Measurements from ENCODE around the gene NAV3. TPM values are rescaled to one million over a fixed set of nuclear protein-coding genes. Genes with fewer than 3 reads are reported as not detected.

The NAV3 gene
- total and polyA plus RNA-seq, 2 of the 4 experiments (the other 2 are of a cell fraction) = 25.5 to 106 TPM

DNA sequence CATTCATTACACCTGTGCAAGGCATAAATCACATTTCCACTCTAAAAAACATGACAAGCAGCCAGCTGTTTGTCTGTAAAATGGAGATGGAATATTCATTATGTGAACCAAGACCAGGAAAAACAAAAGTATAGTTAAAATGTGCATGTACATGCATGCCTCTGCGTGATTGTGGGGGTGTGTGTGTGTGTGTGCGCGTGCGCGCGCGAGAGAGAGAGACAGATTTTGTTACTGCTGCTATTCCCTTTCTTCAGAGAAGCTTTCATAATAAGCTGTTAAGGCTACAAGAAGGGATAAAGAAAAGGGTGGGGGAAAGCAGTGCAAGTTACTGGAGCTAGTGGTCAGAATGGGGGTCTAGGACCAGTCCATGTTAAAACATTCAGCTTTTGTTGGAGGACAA, 430.3 kb downstream of the NAV3 start:
- H2BK15ac ChIP-seq (ENCODE audit: low read depth, low read length) = no peak overlapping the region
- no peak overlapping the region for H2AFZ ChIP-seq (replicated peaks; ENCODE audit: low read length, poor library complexity)
- no peak overlapping the region for H3K27ac ChIP-seq (ENCODE audit: insufficient read depth, low read length)
- H3K4me1 ChIP-seq (ENCODE audit: control insufficient read depth, insufficient read depth, low read length) = no peaks in the 10 kb centered on the region
- H4K8ac ChIP-seq (ENCODE audit: low read depth in 2 of 2, low read length in 2 of 2) = no peak overlapping the region
- BruUV-seq (replicated peaks) = no TSS peak
- ChIA-PET CTCF (interaction anchor here (0.8 kb wide), 1 partner anchor 13 kb away, joined by 3 read pairs; no protein-coding TSS in a partner anchor), POLR2A (ENCODE audit: unreplicated experiment) (no interaction called here)
- 90% methylated on average over 6 of the region's 7 CpGs; no CpG with 5 or more reads in 1 of the 2 experiments for WGBS, 2 experiments (ENCODE audit: extremely low coverage in 2 of 2, insufficient read length in 1 of 2)
- intact Hi-C loops (cut with micrococcal nuclease) = no loop called here
- H2BK5ac ChIP-seq (ENCODE audit: low read depth, low read length, poor library complexity, severe bottlenecking) = no peak overlapping the region
- H3K18ac ChIP-seq (ENCODE audit: low read depth, low read length) = no peak overlapping the region
- no peak overlapping the region for H3K4me2 ChIP-seq (ENCODE audit: low read depth, low read length)
- 0 out of 2 replicates have a peak, but pooled peaks cover 1% of the 10 kb centered on the region for H3K9me3 ChIP-seq (ENCODE audit: control insufficient read depth, insufficient read depth, low read length)
- no peak overlapping the region for H3K23ac ChIP-seq (ENCODE audit: low read depth, low read length)
- no peak overlapping the region for H3K4me3 ChIP-seq (ENCODE audit: insufficient read depth, low read depth, low read length)
- dilution Hi-C loops (cut with HindIII; ENCODE audit: low sequenced_read_pairs, unreplicated experiment) = no loop called here
- no peak overlapping the region for H3K14ac ChIP-seq (replicated peaks; ENCODE audit: low read depth, low read length)
- no peaks in the 10 kb centered on the region for H3K79me1 ChIP-seq (ENCODE audit: low read depth in 1 of 2, low read length in 2 of 2)
- no peak overlapping the region for H3K4ac ChIP-seq (ENCODE audit: low read depth, low read length)
- no peaks in the 10 kb centered on the region; the same call in 1 of the 2 replicates for H3K27me3 ChIP-seq (ENCODE audit: control insufficient read depth, insufficient read depth, low read length)
- DNase-seq = no peak
- no peak overlapping the region for H4K91ac ChIP-seq (ENCODE audit: insufficient read depth, low read depth, low read length)
- H3K36me3 ChIP-seq (ENCODE audit: control insufficient read depth, insufficient read depth, low read length) = no peaks in the 10 kb centered on the region
- no peak overlapping the region for H3K9ac ChIP-seq (ENCODE audit: low read depth, low read length)
- H2BK20ac ChIP-seq (ENCODE audit: low read depth, low read length) = no peak overlapping the region
- H2AK9ac ChIP-seq (replicated peaks; ENCODE audit: low read depth, low read length, poor library complexity) = no peak overlapping the region
- in situ Hi-C loops (cut with MboI; ENCODE audit: low sequenced_read_pairs) = no loop called here
- H4K20me1 ChIP-seq (ENCODE audit: insufficient read depth, low read length) = no peaks in the 10 kb centered on the region
- no peak overlapping the region for H4K5ac ChIP-seq (ENCODE audit: low read depth, low read length)
- ATAC-seq (ENCODE audit: low read depth) = no peak
- H3K9me1 ChIP-seq (ENCODE audit: insufficient read depth, low read length) = no peaks in the 10 kb centered on the region
- no peak overlapping the region for H2AK5ac ChIP-seq (ENCODE audit: low read depth, low read length)
- TF ChIP-seq SMC3 (IDR thresholded peaks at IDR 0.05; ENCODE audit: low read depth, low read length) (no peak), CEBPB (IDR thresholded peaks at IDR 0.05; ENCODE audit: low read depth, low read length) (no peak), FOS (IDR thresholded peaks at IDR 0.05; ENCODE audit: low read depth, low read length) (no peak), MAFK (IDR thresholded peaks at IDR 0.05; ENCODE audit: low read depth, low read length) (no peak), NFE2L2 (IDR thresholded peaks at IDR 0.05; ENCODE audit: low read depth, low read length) (no peak), BHLHE40 (IDR thresholded peaks at IDR 0.05; ENCODE audit: low read depth, low read length) (no peak), RFX5 (IDR thresholded peaks at IDR 0.05; ENCODE audit: low read depth, low read length) (no peak), MAZ (IDR thresholded peaks at IDR 0.05; ENCODE audit: borderline replicate concordance, low read depth, low read length) (no peak), RAD21 (IDR thresholded peaks at IDR 0.05; ENCODE audit: low read length) (no peak), CHD1 (IDR thresholded peaks at IDR 0.05; ENCODE audit: low read depth, low read length) (no peak), RCOR1 (IDR thresholded peaks at IDR 0.05; ENCODE audit: insufficient replicate concordance, low read length) (no peak), MXI1 (IDR thresholded peaks at IDR 0.05; ENCODE audit: borderline replicate concordance, low read depth, low read length) (no peak), POLR2A (IDR thresholded peaks at IDR 0.05; ENCODE audit: low read depth, low read length) (no peak)
- TF ChIP-seq, protein P1, sequence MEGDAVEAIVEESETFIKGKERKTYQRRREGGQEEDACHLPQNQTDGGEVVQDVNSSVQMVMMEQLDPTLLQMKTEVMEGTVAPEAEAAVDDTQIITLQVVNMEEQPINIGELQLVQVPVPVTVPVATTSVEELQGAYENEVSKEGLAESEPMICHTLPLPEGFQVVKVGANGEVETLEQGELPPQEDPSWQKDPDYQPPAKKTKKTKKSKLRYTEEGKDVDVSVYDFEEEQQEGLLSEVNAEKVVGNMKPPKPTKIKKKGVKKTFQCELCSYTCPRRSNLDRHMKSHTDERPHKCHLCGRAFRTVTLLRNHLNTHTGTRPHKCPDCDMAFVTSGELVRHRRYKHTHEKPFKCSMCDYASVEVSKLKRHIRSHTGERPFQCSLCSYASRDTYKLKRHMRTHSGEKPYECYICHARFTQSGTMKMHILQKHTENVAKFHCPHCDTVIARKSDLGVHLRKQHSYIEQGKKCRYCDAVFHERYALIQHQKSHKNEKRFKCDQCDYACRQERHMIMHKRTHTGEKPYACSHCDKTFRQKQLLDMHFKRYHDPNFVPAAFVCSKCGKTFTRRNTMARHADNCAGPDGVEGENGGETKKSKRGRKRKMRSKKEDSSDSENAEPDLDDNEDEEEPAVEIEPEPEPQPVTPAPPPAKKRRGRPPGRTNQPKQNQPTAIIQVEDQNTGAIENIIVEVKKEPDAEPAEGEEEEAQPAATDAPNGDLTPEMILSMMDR (conservative IDR thresholded peaks at IDR 0.05; ENCODE audit: low read depth, low read length) = no peak
- TF ChIP-seq, protein P2, sequence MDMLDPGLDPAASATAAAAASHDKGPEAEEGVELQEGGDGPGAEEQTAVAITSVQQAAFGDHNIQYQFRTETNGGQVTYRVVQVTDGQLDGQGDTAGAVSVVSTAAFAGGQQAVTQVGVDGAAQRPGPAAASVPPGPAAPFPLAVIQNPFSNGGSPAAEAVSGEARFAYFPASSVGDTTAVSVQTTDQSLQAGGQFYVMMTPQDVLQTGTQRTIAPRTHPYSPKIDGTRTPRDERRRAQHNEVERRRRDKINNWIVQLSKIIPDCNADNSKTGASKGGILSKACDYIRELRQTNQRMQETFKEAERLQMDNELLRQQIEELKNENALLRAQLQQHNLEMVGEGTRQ (IDR thresholded peaks at IDR 0.05; ENCODE audit: low read depth, low read length) = no peak
- TF ChIP-seq, protein P3, sequence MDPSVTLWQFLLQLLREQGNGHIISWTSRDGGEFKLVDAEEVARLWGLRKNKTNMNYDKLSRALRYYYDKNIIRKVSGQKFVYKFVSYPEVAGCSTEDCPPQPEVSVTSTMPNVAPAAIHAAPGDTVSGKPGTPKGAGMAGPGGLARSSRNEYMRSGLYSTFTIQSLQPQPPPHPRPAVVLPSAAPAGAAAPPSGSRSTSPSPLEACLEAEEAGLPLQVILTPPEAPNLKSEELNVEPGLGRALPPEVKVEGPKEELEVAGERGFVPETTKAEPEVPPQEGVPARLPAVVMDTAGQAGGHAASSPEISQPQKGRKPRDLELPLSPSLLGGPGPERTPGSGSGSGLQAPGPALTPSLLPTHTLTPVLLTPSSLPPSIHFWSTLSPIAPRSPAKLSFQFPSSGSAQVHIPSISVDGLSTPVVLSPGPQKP (IDR thresholded peaks at IDR 0.05; ENCODE audit: borderline replicate concordance, low read depth, low read length) = no peak
- no peak overlapping the region for H2BK120ac ChIP-seq (ENCODE audit: low read depth, low read length)
- no peak overlapping the region for H3K56ac ChIP-seq (ENCODE audit: extremely low read depth, insufficient read depth, low read length)

Data from IMR-90 (cell line).